HL-60/S4 (cell line): Measurements from ENCODE around the gene MAGI1.

Source experiments
- in situ Hi-C: fragments of 300-500 bp; cut with MboI; formaldehyde crosslinking; loops from 2 replicates; pipeline ENCODE4 v1.14.3; 2022; ENCODE audit warnings: low sequenced_read_pairs

Gene MAGI1

GRCh38 chr3:65411367-65411766, 627.4 kb downstream of the MAGI1 start:
- in situ Hi-C loops = no loop called here

GRCh38 chr3:65409176-65409569, 629.5 kb downstream of the MAGI1 start:
- in situ Hi-C loops = no loop called here

GRCh38 chr3:65408531-65409175, 630.1 kb downstream of the MAGI1 start:
- in situ Hi-C loops = no loop called here

- in situ Hi-C loops = no loop called here
These were observed 632.2 kb downstream of the MAGI1 start for GRCh38 chr3:65406470-65406869.

- in situ Hi-C loops = no loop called here
These were observed 636.1 kb downstream of the MAGI1 start for GRCh38 chr3:65402597-65402996.

GRCh38 chr3:65401359-65402305, 637.1 kb downstream of the MAGI1 start:
- in situ Hi-C loops = no loop called here

GRCh38 chr3:65400899-65401298, 637.8 kb downstream of the MAGI1 start:
- in situ Hi-C loops = no loop called here

GRCh38 chr3:65398953-65399352, 639.8 kb downstream of the MAGI1 start:
- in situ Hi-C loops = no loop called here

GRCh38 chr3:65396078-65396477, 642.6 kb downstream of the MAGI1 start:
- in situ Hi-C loops = no loop called here

- in situ Hi-C loops = no loop called here
These were observed 647.6 kb downstream of the MAGI1 start for GRCh38 chr3:65391068-65391467.

GRCh38 chr3:65385805-65386204, 652.9 kb downstream of the MAGI1 start:
- in situ Hi-C loops = no loop called here

GRCh38 chr3:65381496-65382010, 657.2 kb downstream of the MAGI1 start:
- in situ Hi-C loops = no loop called here

- in situ Hi-C loops = no loop called here
These were observed 659.5 kb downstream of the MAGI1 start for GRCh38 chr3:65379223-65379622.

GRCh38 chr3:65377637-65378036, 661.1 kb downstream of the MAGI1 start:
- in situ Hi-C loops = no loop called here

GRCh38 chr3:65376426-65376825, 662.3 kb downstream of the MAGI1 start:
- in situ Hi-C loops = no loop called here

- in situ Hi-C loops = no loop called here
These were observed 667.7 kb downstream of the MAGI1 start for GRCh38 chr3:65371053-65371452.

GRCh38 chr3:65368866-65369265, 669.9 kb downstream of the MAGI1 start:
- in situ Hi-C loops = no loop called here

GRCh38 chr3:65362688-65363087, 676.0 kb downstream of the MAGI1 start:
- in situ Hi-C loops = no loop called here

GRCh38 chr3:65361448-65361847, 677.3 kb downstream of the MAGI1 start:
- in situ Hi-C loops = no loop called here

- in situ Hi-C loops = no loop called here
These were observed 682.1 kb downstream of the MAGI1 start for GRCh38 chr3:65356331-65357248.

GRCh38 chr3:65354880-65355279, 683.8 kb downstream of the MAGI1 start:
- in situ Hi-C loops = no loop called here
